Keratinocyte (primary cell): ENCODE measurements around the gene ABI3BP. TPM values are rescaled to one million over a fixed set of nuclear protein-coding genes. Genes with fewer than 3 reads are reported as not detected.

Source experiments
- DNase-seq: peaks from one replicate; pipeline ENCODE4 v3.0.0-alpha.2; 2011; ENCODE audit warnings: low read depth, missing footprints, low spot score
- FAIRE-seq: peaks from 2 replicates; lab custom pipeline; 2011; peaks lifted over from hg19 to GRCh38; lab: Jason Lieb, UNC
- H2AFZ ChIP-seq: 2 replicates; pipeline ENCODE4 v1.6.0; 2012; ENCODE audit warnings: low read length, control low read depth, inconsistent platforms; ENCODE audit not compliant: control insufficient read depth
- H3K27ac ChIP-seq: 2 replicates; pipeline ENCODE4 v1.5.1; 2011; ENCODE audit warnings: low read length; ENCODE audit not compliant: control insufficient read depth, insufficient read depth
- H3K27me3 ChIP-seq: 3 replicates; pipeline ENCODE4 v1.6.0; 2011; ENCODE audit warnings: low read length; ENCODE audit not compliant: control insufficient read depth, insufficient read depth; ENCODE audit errors: extremely low read depth
- H3K36me3 ChIP-seq, 2 experiments: 2 replicates in 1 of 2; 3 replicates in 1 of 2; pipeline ENCODE4 v1.5.1; 2011; ENCODE audit warnings: low read length in 2 of 2, mild to moderate bottlenecking in 1 of 2; ENCODE audit not compliant: control insufficient read depth in 2 of 2, insufficient read depth in 2 of 2; ENCODE audit errors: extremely low read depth in 1 of 2
- H3K4me1 ChIP-seq: 3 replicates; pipeline ENCODE4 v1.5.1; 2011; ENCODE audit warnings: low read length; ENCODE audit not compliant: control insufficient read depth, insufficient read depth; ENCODE audit errors: extremely low read depth
- H3K4me2 ChIP-seq: 3 replicates; pipeline ENCODE4 v1.6.0; 2011; ENCODE audit warnings: low read depth, low read length; ENCODE audit not compliant: control insufficient read depth, insufficient read depth; ENCODE audit errors: extremely low read depth
- H3K4me3 ChIP-seq, 3 experiments: fragments of 200-600 bp in 1 of 3; sonication (generic) in 1 of 3; 2 replicates in 2 of 3; 3 replicates in 1 of 3; pipeline ENCODE4 v1.5.1; 2011 to 2016; ENCODE audit warnings: low read length in 3 of 3, mild to moderate bottlenecking in 3 of 3, control low read depth in 2 of 3, inconsistent platforms in 1 of 3, low read depth in 1 of 3, mixed read lengths in 1 of 3, mixed run types in 1 of 3, moderate library complexity in 1 of 3; ENCODE audit not compliant: control insufficient read depth in 2 of 3, insufficient read depth in 2 of 3; ENCODE audit errors: extremely low read depth in 1 of 3
- H3K79me2 ChIP-seq: 2 replicates; pipeline ENCODE4 v1.6.0; 2012; ENCODE audit warnings: low read length; ENCODE audit not compliant: control insufficient read depth, insufficient read depth
- H3K9ac ChIP-seq: 3 replicates; pipeline ENCODE4 v1.6.0; 2011; ENCODE audit warnings: low read length; ENCODE audit not compliant: control insufficient read depth, insufficient read depth; ENCODE audit errors: extremely low read depth
- H3K9me1 ChIP-seq: 3 replicates; pipeline ENCODE4 v1.6.0; 2011; ENCODE audit warnings: low read length; ENCODE audit not compliant: control insufficient read depth, insufficient read depth; ENCODE audit errors: extremely low read depth
- H3K9me3 ChIP-seq: 2 replicates; pipeline ENCODE4 v1.5.1; 2012; ENCODE audit warnings: low read depth, low read length; ENCODE audit not compliant: control insufficient read depth
- H4K20me1 ChIP-seq: 3 replicates; pipeline ENCODE4 v1.6.0; 2011; ENCODE audit warnings: low read length; ENCODE audit not compliant: control insufficient read depth, insufficient read depth; ENCODE audit errors: extremely low read depth
- CTCF ChIP-seq, 3 experiments: IDR thresholded peaks in 1 of 3; conservative IDR thresholded peaks in 1 of 3; optimal IDR thresholded peaks in 1 of 3; 2 replicates in 2 of 3; 3 replicates in 1 of 3; pipeline versions ENCODE3 to v1.5.1; 2011; ENCODE audit warnings: low read length in 3 of 3, mild to moderate bottlenecking in 3 of 3, moderate library complexity in 2 of 3, control low read depth in 1 of 3, inconsistent platforms in 1 of 3; ENCODE audit not compliant: insufficient read depth in 2 of 3; ENCODE audit errors: extremely low read depth in 1 of 3
- EZH2 ChIP-seq: IDR thresholded peaks from one replicate; pipeline ENCODE4 v1.6.1; 2012; ENCODE audit warnings: inconsistent platforms, mild to moderate bottlenecking, low read length, moderate library complexity
- dilution Hi-C: fragments of 300-500 bp; cut with MboI; formaldehyde crosslinking; loops from one replicate; pipeline ENCODE4 v1.7.0; 2020; ENCODE audit warnings: low sequenced_read_pairs; ENCODE audit not compliant: extremely low pct_ligation_motif_present
- polyA plus RNA-seq, 5 experiments: library from polyadenylated mRNA; depleted of rRNA in 3 of 5; stranded (reverse) in 3 of 5; stranded (forward) in 1 of 5; unstranded in 1 of 5; fragments of >200 nt; gene quantifications; 1 replicate in 1 of 5; 2 replicates in 3 of 5; 3 replicates in 1 of 5; pipeline versions ENCODE4 v1.2.1 to v1.2.3, GENCODE V29; 2011 to 2012; ENCODE audit warnings: missing spikeins in 2 of 5, low read depth in 1 of 5, low replicate concordance in 1 of 5

The ABI3BP gene
- polyA plus RNA-seq, 1 donor (not counting 4 experiments of a cell fraction or from before 2014, with no cell fraction given) = 0.59 TPM

- H3K9ac ChIP-seq = no peak overlapping the region
- H3K9me1 ChIP-seq = no peaks in the 10 kb centered on the region
- no peak for DNase-seq
- H2AFZ ChIP-seq = no peak overlapping the region
- TF ChIP-seq EZH2 (no peak), CTCF (optimal IDR thresholded peaks at IDR 0.05 in 1 of 3, IDR thresholded peaks at IDR 0.05 in 1 of 3, conservative IDR thresholded peaks at IDR 0.05 in 1 of 3; ENCODE audit: extremely low read depth in 1 of 3, insufficient read depth in 2 of 3, low read length in 3 of 3) (no peak)
- H3K36me3 ChIP-seq = no peaks in the 10 kb centered on the region
- H3K4me3 ChIP-seq = no peak overlapping the region
- no peaks in the 10 kb centered on the region for H3K79me2 ChIP-seq
- H3K4me1 ChIP-seq = no peaks in the 10 kb centered on the region
- H3K4me2 ChIP-seq = no peak overlapping the region
- no peak for FAIRE-seq
- dilution Hi-C loops = no loop called here
- H4K20me1 ChIP-seq = no peaks in the 10 kb centered on the region
- no peak overlapping the region for H3K27ac ChIP-seq
- H3K27me3 ChIP-seq = no peaks in the 10 kb centered on the region
- H3K9me3 ChIP-seq = no peaks in the 10 kb centered on the region
These were observed 127.8 kb downstream of the ABI3BP start for GRCh38 chr3:100865442-100865841.

GRCh38 chr3:100864471-100865250 lies 128.6 kb downstream of the ABI3BP start:
- H3K9ac ChIP-seq = no peak overlapping the region
- H3K27ac ChIP-seq = no peak overlapping the region
- H3K79me2 ChIP-seq = no peaks in the 10 kb centered on the region
- no peak overlapping the region for H3K4me3 ChIP-seq
- no peak overlapping the region for H3K4me2 ChIP-seq
- no peaks in the 10 kb centered on the region for H3K9me1 ChIP-seq
- no peaks in the 10 kb centered on the region for H4K20me1 ChIP-seq
- no peak overlapping the region for H2AFZ ChIP-seq
- H3K4me1 ChIP-seq = no peaks in the 10 kb centered on the region
- dilution Hi-C loops = no loop called here
- DNase-seq = no peak
- H3K36me3 ChIP-seq = no peaks in the 10 kb centered on the region
- TF ChIP-seq EZH2 (no peak), CTCF (optimal IDR thresholded peaks at IDR 0.05 in 1 of 3, IDR thresholded peaks at IDR 0.05 in 1 of 3, conservative IDR thresholded peaks at IDR 0.05 in 1 of 3; ENCODE audit: extremely low read depth in 1 of 3, insufficient read depth in 2 of 3, low read length in 3 of 3) (no peak)
- no peaks in the 10 kb centered on the region for H3K9me3 ChIP-seq
- no peak for FAIRE-seq
- H3K27me3 ChIP-seq = no peaks in the 10 kb centered on the region
